Activated CD4-positive, alpha-beta T cell treated with anti-CD3 and anti-CD28 coated beads, Interleukin-10, Interleukin-2, amounts not matched to agents 100 ng/mL and 50 ng/mL, durations not matched to agents 16 hours and 8 hours (primary cell): ENCODE results near the gene LRRFIP2.

Experiments used
- DNase-seq: peaks from one replicate; pipeline ENCODE4 v3.0.0-alpha.2; 2020

Gene LRRFIP2

GRCh38 chr3:37114251-37115145 lies 59.9 kb downstream of the LRRFIP2 start:
- no peak for DNase-seq

- no peak for DNase-seq
Measured at GRCh38 chr3:37112987-37113386, 61.4 kb downstream of the LRRFIP2 start.

- no peak for DNase-seq
Measured at GRCh38 chr3:37111199-37111598, 63.2 kb downstream of the LRRFIP2 start.

GRCh38 chr3:37107846-37108245 lies 66.5 kb downstream of the LRRFIP2 start:
- no peak for DNase-seq

GRCh38 chr3:37103103-37103808 lies 71.1 kb downstream of the LRRFIP2 start:
- DNase-seq, result no peak

GRCh38 chr3:37100411-37100810 lies 74.0 kb downstream of the LRRFIP2 start:
- DNase-seq, result no peak

GRCh38 chr3:37099469-37099868 lies 74.9 kb downstream of the LRRFIP2 start:
- DNase-seq, result no peak

GRCh38 chr3:37098884-37099283 lies 75.5 kb downstream of the LRRFIP2 start:
- no peak for DNase-seq

- no peak for DNase-seq
Measured at GRCh38 chr3:37097776-37098175, 76.6 kb downstream of the LRRFIP2 start.

- DNase-seq, result no peak
Measured at GRCh38 chr3:37096975-37097374, 77.4 kb downstream of the LRRFIP2 start.

- no peak for DNase-seq
Measured at GRCh38 chr3:37096288-37096687, 78.1 kb downstream of the LRRFIP2 start.

GRCh38 chr3:37094636-37095035 lies 79.7 kb downstream of the LRRFIP2 start:
- DNase-seq, result no peak

GRCh38 chr3:37093481-37093880 lies 80.9 kb downstream of the LRRFIP2 start:
- no peak for DNase-seq

- no peak for DNase-seq
Measured at GRCh38 chr3:37092484-37092883, 81.9 kb downstream of the LRRFIP2 start.

- DNase-seq, result no peak
Measured at GRCh38 chr3:37087870-37088269, 86.5 kb downstream of the LRRFIP2 start.

GRCh38 chr3:37086918-37087317 lies 87.5 kb downstream of the LRRFIP2 start:
- DNase-seq, result no peak

- DNase-seq, result no peak
Measured at GRCh38 chr3:37082317-37082716, 92.1 kb downstream of the LRRFIP2 start.

- no peak for DNase-seq
Measured at GRCh38 chr3:37075955-37076354, 98.4 kb downstream of the LRRFIP2 start.

GRCh38 chr3:37074178-37074577 lies 100.2 kb downstream of the LRRFIP2 start:
- DNase-seq, result no peak

GRCh38 chr3:37072892-37073291 lies 101.5 kb downstream of the LRRFIP2 start:
- DNase-seq, result no peak

GRCh38 chr3:37071921-37072320 lies 102.5 kb downstream of the LRRFIP2 start:
- DNase-seq, result no peak

GRCh38 chr3:37068031-37068430 lies 106.4 kb downstream of the LRRFIP2 start:
- no peak for DNase-seq

- no peak for DNase-seq
Measured at GRCh38 chr3:37067577-37067976, 106.8 kb downstream of the LRRFIP2 start.

- DNase-seq, result no peak
Measured at GRCh38 chr3:37064747-37065146, 109.6 kb downstream of the LRRFIP2 start.
